ENCODE measurements around the gene SWT1. TPM values are rescaled to one million over a fixed set of nuclear protein-coding genes. Genes with fewer than 3 reads are reported as not detected.
A peak's percentile ranks its signal among the peaks of the same experiment; 100 is the strongest.

The SWT1 gene
- total and polyA plus RNA-seq, 9 of the 15 experiments (the other 6 are each of a cell fraction or from before 2014, with no cell fraction given), result 1.5 to 3.4 (median 2.3) TPM

GRCh38 chr1:185156854-185157598, at the start of gene SWT1, which contains the start of gene TRMT1L (continued):
- no peak for TF ChIP-seq RNF219 (CRISPR knock-in tag; IDR thresholded peaks at IDR 0.05)
- TF ChIP-seq GATAD2B (IDR thresholded peaks at IDR 0.05; ENCODE audit: borderline replicate concordance), result no peak
- TF ChIP-seq ZNF143 (CRISPR knock-in tag; IDR thresholded peaks at IDR 0.05), result peak; percentile 96
- TF ChIP-seq ZFP36 (IDR thresholded peaks at IDR 0.05; ENCODE audit: low read depth, low read length, partially characterized antibody), result peak; percentile 13
- 0 out of 2 replicates have a peak, but pooled peaks have one; percentile 42 for TF ChIP-seq GABPB2 (CRISPR knock-in tag; conservative IDR thresholded peaks at IDR 0.05)
- TF ChIP-seq ZNF583 (CRISPR knock-in tag; IDR thresholded peaks at IDR 0.05), result 0 out of 2 replicates have a peak, but pooled peaks have one; percentile 16
- TF ChIP-seq TBP (optimal IDR thresholded peaks at IDR 0.05; ENCODE audit: low read depth, low read length), result peak; percentile 74
- TF ChIP-seq, protein P1, sequence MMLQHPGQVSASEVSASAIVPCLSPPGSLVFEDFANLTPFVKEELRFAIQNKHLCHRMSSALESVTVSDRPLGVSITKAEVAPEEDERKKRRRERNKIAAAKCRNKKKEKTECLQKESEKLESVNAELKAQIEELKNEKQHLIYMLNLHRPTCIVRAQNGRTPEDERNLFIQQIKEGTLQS (IDR thresholded peaks at IDR 0.05), result no peak
- TF ChIP-seq, protein P1 (CRISPR knock-in tag; conservative IDR thresholded peaks at IDR 0.05), result peak; percentile 49; the same call in 1 of the 2 replicates
- no peak for TF ChIP-seq GTF2E2 (tag; IDR thresholded peaks at IDR 0.05)
- TF ChIP-seq STAT5A (IDR thresholded peaks at IDR 0.05; ENCODE audit: borderline replicate concordance, low read length), result no peak
- 0 out of 2 replicates have a peak, but pooled peaks have one; percentile 44 for TF ChIP-seq CHCHD3 (CRISPR knock-in tag; IDR thresholded peaks at IDR 0.05)
- TF ChIP-seq CHD4 (IDR thresholded peaks at IDR 0.05; ENCODE audit: insufficient read depth, insufficient replicate concordance, low read depth, low read length, poor library complexity, severe bottlenecking), result no peak
- no peak for TF ChIP-seq GTF2A2 (tag; IDR thresholded peaks at IDR 0.05)
- peak; percentile 38 for TF ChIP-seq L3MBTL2 (IDR thresholded peaks at IDR 0.05)
- TF ChIP-seq CXXC5 (CRISPR knock-in tag; IDR thresholded peaks at IDR 0.05), result peak; percentile 90
- no peak for TF ChIP-seq ZNF140 (CRISPR knock-in tag; IDR thresholded peaks at IDR 0.05)
- peak; percentile 87 for TF ChIP-seq CREM (IDR thresholded peaks at IDR 0.05; ENCODE audit: low read depth)
- TF ChIP-seq KDM2B (CRISPR knock-in tag; IDR thresholded peaks at IDR 0.05), result no peak
- peak in 1 of 2 experiments; percentile 71; a peak in 1 of 4 replicates for TF ChIP-seq TRIM24 (IDR thresholded peaks at IDR 0.05)
- TF ChIP-seq RUNX1 (IDR thresholded peaks at IDR 0.05; ENCODE audit: low read depth), result no peak
- TF ChIP-seq CREB3L1 (IDR thresholded peaks at IDR 0.05; ENCODE audit: borderline replicate concordance, low read depth), result peak; percentile 92
